Right lobe of liver (tissue), 6 donors: ENCODE measurements around the gene PRPF38B. TPM values are rescaled to one million over a fixed set of nuclear protein-coding genes. Genes with fewer than 3 reads are reported as not detected.
"Not testable (repeated sequence)": the region's sequence is repeated elsewhere in the genome, so short reads cannot be mapped to it uniquely, and the experiment has no call there.

ENCODE experiments used
- ATAC-seq, 4 donors: fragments of 200-7000 bp; cut with Tn5 transposase; one replicate each; pipeline ENCODE4 v1.9.1; 2020; ENCODE audit warnings: mild to moderate bottlenecking in 4 of 4, moderate library complexity in 4 of 4
- DNase-seq, 3 donors: peaks; one replicate each; pipeline ENCODE4 v3.0.0-alpha.2; 2020
- H3K27ac ChIP-seq, 3 donors: fragments of 200-600 bp; one replicate each; pipeline ENCODE4 v1.8.0; 2022
- H3K27me3 ChIP-seq, 2 donors: fragments of 200-600 bp; one replicate each; pipeline ENCODE4 v1.8.0; 2022
- H3K36me3 ChIP-seq, 4 donors: fragments of 200-600 bp; sonication (generic) in 1 of 4; one replicate each; pipeline versions ENCODE4 v1.5.1 to v1.8.0; 2017 to 2022; ENCODE audit warnings: control low read depth in 1 of 4
- H3K4me1 ChIP-seq, 4 donors: fragments of 200-600 bp; sonication (generic) in 1 of 4; one replicate each; pipeline versions ENCODE4 v1.5.1 to v1.8.0; 2017 to 2022; ENCODE audit warnings: control low read depth in 1 of 4
- H3K4me3 ChIP-seq, 3 donors: fragments of 200-600 bp; one replicate each; pipeline ENCODE4 v1.8.0; 2022
- H3K9me3 ChIP-seq, 4 donors: fragments of 200-600 bp; sonication (generic) in 1 of 4; one replicate each; pipeline versions ENCODE4 v1.5.1 to v1.8.0; 2017 to 2022; ENCODE audit warnings: control low read depth in 1 of 4
- POLR2A ChIP-seq: fragments of 450-650 bp; IDR thresholded peaks from one replicate; pipeline ENCODE4 v1.6.1; 2017; ENCODE audit warnings: antibody characterized with exemption, mild to moderate bottlenecking
- WGBS: methylation state at CpG from one replicate; pipeline ENCODE4 v1.1.6; 2018; ENCODE audit warnings: low coverage, low lambda C conversion rate; ENCODE audit not compliant: insufficient coverage; ENCODE audit errors: missing lambda C conversion rate; 5-methylcytosine and 5-hydroxymethylcytosine counted together
- intact Hi-C, 2 donors: fragments of 100-400 bp; cut with DNase I; formaldehyde crosslinking; loops; one replicate each; pipeline versions ENCODE4 v1.11.2 to v1.14.1; 2022
- total RNA-seq, 6 experiments: library from RNA; depleted of rRNA in 2 of 6; stranded (reverse); fragments of >200 nt in 2 of 6; fragmentation: NEBNext Ultra II Directional in 3 of 6; extraction: Animal tissue kit (Norgen Biotek cat#: 25700) in 3 of 6; gene quantifications; one replicate each; pipeline versions ENCODE4 v1.1.0 to v1.2.4, GENCODE V29; 2016 to 2023
- TF ChIP-seq, protein P1 (sequence below), 4 donors: fragments of 200-600 bp in 3 of 4; fragments of 450-650 bp in 1 of 4; IDR thresholded peaks; one replicate each; pipeline versions ENCODE4 v1.5.1 to v1.8.0; 2016 to 2022; ENCODE audit warnings: antibody characterized with exemption in 4 of 4, mild to moderate bottlenecking in 2 of 4
- donor health status: DM: no; HTN: yes; CAD: no.
- donor health status: DM: no; HTN: no; CAD: no.
- donor health status: DM: no; HTN: no; CAD: no.
- donor health status: DM: no; HTN: yes; CAD: no.
- donor health status: DM: no; HTN: yes; CAD: no.

The PRPF38B gene
- total RNA-seq, 6 experiments from 2014 or later = 8.6 to 20.3 (median 12.6) TPM

- DNase-seq (no peak), ATAC-seq (no peak)
- TF ChIP-seq POLR2A = no peak
- TF ChIP-seq, protein P1, sequence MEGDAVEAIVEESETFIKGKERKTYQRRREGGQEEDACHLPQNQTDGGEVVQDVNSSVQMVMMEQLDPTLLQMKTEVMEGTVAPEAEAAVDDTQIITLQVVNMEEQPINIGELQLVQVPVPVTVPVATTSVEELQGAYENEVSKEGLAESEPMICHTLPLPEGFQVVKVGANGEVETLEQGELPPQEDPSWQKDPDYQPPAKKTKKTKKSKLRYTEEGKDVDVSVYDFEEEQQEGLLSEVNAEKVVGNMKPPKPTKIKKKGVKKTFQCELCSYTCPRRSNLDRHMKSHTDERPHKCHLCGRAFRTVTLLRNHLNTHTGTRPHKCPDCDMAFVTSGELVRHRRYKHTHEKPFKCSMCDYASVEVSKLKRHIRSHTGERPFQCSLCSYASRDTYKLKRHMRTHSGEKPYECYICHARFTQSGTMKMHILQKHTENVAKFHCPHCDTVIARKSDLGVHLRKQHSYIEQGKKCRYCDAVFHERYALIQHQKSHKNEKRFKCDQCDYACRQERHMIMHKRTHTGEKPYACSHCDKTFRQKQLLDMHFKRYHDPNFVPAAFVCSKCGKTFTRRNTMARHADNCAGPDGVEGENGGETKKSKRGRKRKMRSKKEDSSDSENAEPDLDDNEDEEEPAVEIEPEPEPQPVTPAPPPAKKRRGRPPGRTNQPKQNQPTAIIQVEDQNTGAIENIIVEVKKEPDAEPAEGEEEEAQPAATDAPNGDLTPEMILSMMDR (IDR thresholded peaks at IDR 0.05) = no peak
- 75% methylated on average over 1 of the region's 5 CpGs for WGBS
- Histone ChIP-seq H3K27me3 (no peaks in the 10 kb centered on the region), H3K9me3 (no peaks in the 10 kb centered on the region), H3K4me3 (no peak overlapping the region), H3K4me1 (no peaks in the 10 kb centered on the region), H3K27ac (no peak overlapping the region), H3K36me3 (no peaks in the 10 kb centered on the region)
- intact Hi-C loops = no loop called here
Observed at GRCh38 chr1:108670131-108670773, 21.9 kb upstream of the PRPF38B start.

GRCh38 chr1:108671143-108671542, 21.0 kb upstream of the PRPF38B start:
- H3K36me3 ChIP-seq = no peaks in the 10 kb centered on the region
- no peak overlapping the region for H3K4me3 ChIP-seq
- TF ChIP-seq, protein P1 (IDR thresholded peaks at IDR 0.05) = no peak
- TF ChIP-seq POLR2A = no peak
- no peaks in the 10 kb centered on the region for H3K27me3 ChIP-seq
- H3K4me1 ChIP-seq = no peaks in the 10 kb centered on the region
- WGBS = 100% methylated on average over 1 of the region's 2 CpGs
- DNase-seq (no peak), ATAC-seq (no peak)
- no peaks in the 10 kb centered on the region for H3K9me3 ChIP-seq
- intact Hi-C loops = no loop called here
- H3K27ac ChIP-seq = no peak overlapping the region

GRCh38 chr1:108678706-108679105, 13.4 kb upstream of the PRPF38B start:
- DNase-seq (no peak), ATAC-seq (peak in 1 of 4 donors; percentile 56)
- Histone ChIP-seq H3K4me1 (no peaks in the 10 kb centered on the region), H3K27me3 (no peaks in the 10 kb centered on the region), H3K36me3 (no peaks in the 10 kb centered on the region), H3K27ac (no peak overlapping the region), H3K9me3 (no peaks in the 10 kb centered on the region), H3K4me3 (no peak overlapping the region)
- intact Hi-C loops = no loop called here
- TF ChIP-seq, protein P1 (IDR thresholded peaks at IDR 0.05) = no peak
- no peak for TF ChIP-seq POLR2A
- 81% methylated on average over 4 of the region's 4 CpGs for WGBS

GRCh38 chr1:108679586-108680213, 12.4 kb upstream of the PRPF38B start:
- H3K4me3 ChIP-seq = no peak overlapping the region

GRCh38 chr1:108681701-108682100, 10.4 kb upstream of the PRPF38B start:
- intact Hi-C loops, DNase-seq, H3K9me3 ChIP-seq, H3K4me1 ChIP-seq, ATAC-seq, H3K27me3 ChIP-seq, H3K4me3 ChIP-seq, H3K27ac ChIP-seq, H3K36me3 ChIP-seq: not testable (repeated sequence)
- 58% methylated on average over 4 of the region's 4 CpGs for WGBS

More at GRCh38 chr1:108679586-108680213, 12.4 kb upstream of the PRPF38B start:
- H3K36me3 ChIP-seq = no peaks in the 10 kb centered on the region
- 68% methylated on average over 10 of the region's 10 CpGs for WGBS
- no peaks in the 10 kb centered on the region for H3K4me1 ChIP-seq
- H3K27me3 ChIP-seq = no peaks in the 10 kb centered on the region
- H3K9me3 ChIP-seq = no peaks in the 10 kb centered on the region
- DNase-seq (no peak), ATAC-seq (no peak)
- TF ChIP-seq, protein P1 (IDR thresholded peaks at IDR 0.05) = no peak
- no peak for TF ChIP-seq POLR2A
- intact Hi-C loops = no loop called here
- H3K27ac ChIP-seq = no peak overlapping the region
